GM21390 (cell line): ENCODE measurements around the gene HLA-E.
"Not testable (repeated sequence)": the region's sequence is repeated elsewhere in the genome, so short reads cannot be mapped to it uniquely, and the experiment has no call there.

Experiments
- ATAC-seq: cut with Tn5 transposase; IDR thresholded peaks from one replicate; pipeline ENCODE4 v1.9.1; 2021; ENCODE audit not compliant: unreplicated experiment

HLA-E gene

DNA sequence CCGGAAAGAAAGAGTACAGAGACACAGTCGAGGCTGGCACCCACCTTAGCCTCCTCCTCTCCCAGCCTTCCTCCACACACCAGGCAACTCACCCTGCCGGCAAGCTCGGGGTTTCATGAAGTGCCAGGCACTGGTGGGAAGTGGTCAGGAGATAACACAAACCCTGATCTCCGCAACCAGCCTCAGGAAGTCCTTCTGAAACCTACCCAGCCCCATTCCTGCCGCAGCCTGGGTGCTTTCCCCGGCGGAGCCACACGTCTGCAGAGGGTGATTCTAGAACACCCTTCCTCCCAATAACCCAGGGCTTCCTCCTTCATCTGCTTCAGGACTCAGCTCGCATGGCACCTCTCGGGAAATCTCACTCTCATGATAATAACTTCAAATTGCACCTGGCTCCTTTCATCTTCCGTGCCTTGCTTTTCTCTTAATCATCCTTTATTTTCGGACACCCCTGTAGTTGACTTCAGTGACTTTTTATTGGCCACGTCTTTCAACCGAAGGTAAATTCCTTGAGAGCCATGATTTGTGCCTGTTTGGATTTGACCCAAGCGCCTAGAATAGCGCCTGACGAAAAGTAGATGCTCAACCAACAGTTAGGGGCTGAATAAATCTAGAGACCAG lies 8.7 kb upstream of the HLA-E start:
- no peak for ATAC-seq

DNA sequence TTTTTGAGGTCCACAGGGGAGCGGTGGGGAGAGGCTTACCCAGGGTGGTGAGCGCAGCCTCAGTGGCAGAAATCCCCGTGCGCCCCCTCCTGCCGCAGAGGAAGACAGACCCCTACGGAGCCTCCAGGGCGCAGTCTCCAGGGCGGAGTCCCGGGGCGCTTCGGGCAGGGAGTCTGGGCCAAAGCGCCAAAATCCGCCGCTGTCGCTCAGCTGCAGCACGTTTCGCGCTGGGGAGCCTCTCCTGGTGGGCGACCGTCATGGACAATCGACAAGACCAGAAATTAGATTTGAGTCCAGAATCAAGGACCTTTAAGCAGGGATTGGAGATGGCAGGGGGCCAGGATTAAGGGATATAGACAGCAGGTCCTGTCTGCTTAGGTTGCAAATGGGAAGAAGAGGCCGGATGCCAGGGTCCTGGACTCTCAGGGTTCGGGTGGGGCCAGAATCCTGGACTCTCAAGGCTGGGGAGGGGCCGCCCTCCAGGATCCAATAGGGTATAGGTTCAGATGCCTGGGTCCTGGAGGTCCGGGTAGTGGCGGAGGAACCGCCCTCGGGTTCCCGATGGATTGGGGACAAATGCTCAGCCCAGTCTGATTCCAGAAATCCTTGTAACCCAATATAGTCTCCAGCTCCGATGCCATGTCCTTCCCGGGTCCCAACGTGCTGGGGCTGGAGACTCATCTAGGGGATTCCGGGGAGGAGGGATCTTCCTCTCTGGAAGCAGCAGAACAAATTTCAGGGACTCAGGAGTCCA lies 7.9 kb upstream of the HLA-E start:
- ATAC-seq, result no peak

DNA sequence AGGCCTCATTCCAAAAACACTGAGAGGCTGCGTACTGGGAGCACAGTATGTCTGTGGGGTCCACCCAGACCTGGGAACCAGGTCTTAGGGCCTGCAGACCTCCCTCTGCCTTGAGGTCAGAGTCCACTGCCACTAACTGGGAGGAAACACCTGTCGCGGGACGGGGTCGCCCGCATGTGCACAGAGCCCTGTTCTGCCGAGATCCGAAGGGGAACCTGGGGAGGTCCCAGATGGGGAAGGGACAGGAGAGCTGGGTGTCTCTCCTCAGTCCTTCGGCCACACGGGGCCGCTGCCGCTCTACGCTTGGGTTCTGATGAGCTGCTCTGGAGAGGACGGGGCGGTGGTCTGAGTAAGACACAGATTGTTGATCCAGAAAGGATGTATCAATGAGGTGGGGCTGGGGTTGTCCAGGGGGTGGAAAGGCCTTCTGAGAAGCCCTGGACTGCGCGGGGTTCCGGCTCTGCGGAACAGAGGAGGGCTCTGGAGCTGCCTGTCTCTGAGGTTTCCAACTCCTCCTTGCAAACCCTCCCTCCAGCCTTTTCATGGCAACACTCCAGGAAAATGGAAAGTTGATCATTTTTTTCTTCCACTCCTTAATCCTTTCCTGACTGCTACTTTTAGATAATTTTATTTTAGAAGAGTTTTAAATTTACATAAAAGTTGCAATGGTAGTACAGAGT lies 7.2 kb upstream of the HLA-E start:
- not testable (repeated sequence) for ATAC-seq

DNA sequence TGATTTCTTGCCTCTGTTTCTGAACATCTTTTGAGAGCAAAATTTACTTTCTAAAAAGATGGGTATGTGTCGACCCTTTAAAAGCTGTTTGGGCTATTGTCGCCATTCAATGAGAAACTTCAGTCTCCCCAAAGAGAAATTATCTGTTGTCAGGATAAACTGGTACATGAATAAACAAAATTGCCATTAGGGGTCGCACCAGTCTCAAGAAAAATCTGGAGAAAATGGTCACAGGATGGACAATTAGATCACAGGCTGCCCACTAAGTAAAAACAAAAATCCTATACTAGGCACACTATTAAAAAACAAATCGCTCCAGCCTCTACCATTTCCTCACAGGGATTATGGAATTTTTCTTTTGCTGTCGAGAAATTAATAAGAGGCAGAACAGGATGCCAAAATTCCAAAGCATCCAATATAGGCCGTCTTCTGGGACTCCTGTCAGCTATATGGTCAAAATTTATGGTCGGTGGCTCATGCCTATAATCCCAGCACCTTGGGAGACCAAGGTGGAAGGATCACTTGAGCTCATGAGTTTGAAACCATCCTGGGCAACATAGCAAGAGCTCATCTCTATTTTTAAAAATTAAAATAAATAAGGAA lies 5.5 kb upstream of the HLA-E start:
- ATAC-seq, result no peak

DNA sequence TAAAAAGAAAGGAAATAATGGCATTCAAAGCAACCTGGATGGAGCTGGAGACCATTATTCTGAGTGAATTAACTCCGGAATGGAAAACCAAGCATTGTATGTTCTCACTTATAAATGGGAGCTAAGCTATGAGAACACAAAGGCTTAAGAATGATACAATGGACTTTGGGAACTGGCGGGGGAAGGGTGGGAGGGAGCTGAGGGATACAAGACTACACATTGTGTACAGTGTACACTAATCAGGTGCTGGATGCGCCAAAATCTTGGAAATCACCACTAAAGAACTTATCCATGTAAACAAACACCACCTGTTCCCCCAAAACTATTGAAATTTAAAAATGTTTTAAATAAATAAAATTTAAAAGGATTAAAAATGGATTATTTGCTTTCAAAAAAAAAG lies 4.1 kb upstream of the HLA-E start:
- no peak for ATAC-seq

DNA sequence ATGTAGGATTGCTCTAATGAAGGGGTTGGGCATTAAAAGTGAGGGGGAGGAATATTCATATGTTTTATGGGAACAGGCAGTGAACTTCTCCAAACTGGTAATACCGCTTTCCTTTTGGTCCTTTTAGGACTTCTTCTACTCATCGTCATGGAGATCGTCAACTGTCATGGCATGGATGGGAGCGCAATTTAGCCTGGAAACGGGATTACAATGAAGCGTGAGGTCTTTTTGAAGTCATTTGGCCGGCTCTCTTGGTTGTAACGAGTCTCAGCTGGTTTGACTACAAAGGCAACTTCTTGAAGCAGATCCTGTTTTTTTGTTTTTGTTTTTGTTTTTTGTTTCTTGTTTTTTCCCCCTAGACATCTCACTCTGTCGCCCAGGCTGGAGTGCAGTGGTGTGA lies 1.4 kb upstream of the HLA-E start:
- no peak for ATAC-seq

DNA sequence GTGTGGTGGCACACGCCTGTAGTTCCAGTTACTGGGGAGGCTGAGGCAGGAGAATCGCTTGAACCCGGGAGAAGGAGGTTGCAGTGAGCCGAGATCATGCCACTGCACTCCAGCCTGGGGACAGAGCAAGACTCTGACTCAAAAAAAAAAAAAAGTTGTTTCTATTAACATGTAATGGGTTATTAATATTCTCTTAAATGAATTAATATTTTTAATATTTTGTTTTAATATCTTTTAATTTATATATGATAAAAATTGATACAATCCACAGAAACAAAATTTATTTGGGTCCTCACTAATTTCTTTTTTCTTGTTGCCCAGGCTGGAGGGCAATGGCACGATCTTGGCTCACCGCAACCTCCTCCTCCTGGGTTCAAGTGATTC lies 620 bp upstream of the HLA-E start:
- not testable (repeated sequence) for ATAC-seq

DNA sequence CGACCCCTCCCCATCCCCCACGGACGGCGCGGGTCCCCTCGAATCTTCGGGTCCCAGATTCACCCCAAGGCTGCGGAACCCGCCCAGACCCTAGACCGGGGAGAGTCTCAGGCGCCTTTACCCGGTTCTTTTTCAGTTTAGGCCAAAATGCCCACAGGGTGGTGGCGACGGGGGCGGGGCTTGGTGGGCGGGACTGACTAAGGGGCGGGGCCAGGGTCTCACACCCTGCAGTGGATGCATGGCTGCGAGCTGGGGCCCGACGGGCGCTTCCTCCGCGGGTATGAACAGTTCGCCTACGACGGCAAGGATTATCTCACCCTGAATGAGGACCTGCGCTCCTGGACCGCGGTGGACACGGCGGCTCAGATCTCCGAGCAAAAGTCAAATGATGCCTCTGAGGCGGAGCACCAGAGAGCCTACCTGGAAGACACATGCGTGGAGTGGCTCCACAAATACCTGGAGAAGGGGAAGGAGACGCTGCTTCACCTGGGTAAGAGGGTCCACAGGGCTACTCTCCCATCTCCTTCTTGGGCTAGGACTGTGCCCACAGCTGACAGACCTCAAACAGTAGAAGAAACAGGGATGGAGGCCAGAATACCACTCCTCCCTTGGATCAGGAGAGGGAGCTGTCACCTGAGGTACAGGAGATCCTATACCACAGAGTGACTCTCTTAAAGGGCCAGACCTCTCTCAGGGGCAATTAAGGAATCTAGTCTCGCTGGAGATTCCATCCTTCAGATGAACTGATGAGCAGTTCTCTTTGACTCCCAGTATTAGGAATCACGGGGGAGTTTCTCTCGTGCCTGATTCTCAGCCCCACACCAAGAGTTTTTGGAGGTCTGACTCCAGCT lies 942 bp downstream of the HLA-E start:
- no peak for ATAC-seq

DNA sequence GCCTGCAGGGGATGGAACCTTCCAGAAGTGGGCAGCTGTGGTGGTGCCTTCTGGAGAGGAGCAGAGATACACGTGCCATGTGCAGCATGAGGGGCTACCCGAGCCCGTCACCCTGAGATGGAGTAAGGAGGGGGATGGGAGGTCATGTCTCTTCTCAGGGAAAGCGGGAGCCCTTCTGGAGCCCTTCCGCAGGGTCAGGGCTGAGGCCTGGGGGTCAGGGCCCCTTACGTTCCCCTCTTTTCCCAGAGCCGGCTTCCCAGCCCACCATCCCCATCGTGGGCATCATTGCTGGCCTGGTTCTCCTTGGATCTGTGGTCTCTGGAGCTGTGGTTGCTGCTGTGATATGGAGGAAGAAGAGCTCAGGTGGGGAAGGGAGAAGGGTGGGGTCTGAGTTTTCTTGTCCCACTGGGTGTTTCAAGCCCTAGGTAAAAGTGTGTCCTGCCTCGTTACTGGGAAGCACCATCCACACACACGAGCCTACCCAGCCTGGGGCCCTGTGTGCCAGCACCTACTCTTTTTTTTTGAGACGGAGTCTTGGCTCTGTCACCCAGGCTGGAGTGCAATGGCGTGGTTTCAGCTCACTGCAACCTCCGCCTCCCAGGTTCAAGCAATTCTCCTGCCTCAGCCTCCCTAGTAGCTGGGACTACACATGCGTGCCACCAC lies 2.1 kb downstream of the HLA-E start:
- ATAC-seq, result not testable (repeated sequence)

DNA sequence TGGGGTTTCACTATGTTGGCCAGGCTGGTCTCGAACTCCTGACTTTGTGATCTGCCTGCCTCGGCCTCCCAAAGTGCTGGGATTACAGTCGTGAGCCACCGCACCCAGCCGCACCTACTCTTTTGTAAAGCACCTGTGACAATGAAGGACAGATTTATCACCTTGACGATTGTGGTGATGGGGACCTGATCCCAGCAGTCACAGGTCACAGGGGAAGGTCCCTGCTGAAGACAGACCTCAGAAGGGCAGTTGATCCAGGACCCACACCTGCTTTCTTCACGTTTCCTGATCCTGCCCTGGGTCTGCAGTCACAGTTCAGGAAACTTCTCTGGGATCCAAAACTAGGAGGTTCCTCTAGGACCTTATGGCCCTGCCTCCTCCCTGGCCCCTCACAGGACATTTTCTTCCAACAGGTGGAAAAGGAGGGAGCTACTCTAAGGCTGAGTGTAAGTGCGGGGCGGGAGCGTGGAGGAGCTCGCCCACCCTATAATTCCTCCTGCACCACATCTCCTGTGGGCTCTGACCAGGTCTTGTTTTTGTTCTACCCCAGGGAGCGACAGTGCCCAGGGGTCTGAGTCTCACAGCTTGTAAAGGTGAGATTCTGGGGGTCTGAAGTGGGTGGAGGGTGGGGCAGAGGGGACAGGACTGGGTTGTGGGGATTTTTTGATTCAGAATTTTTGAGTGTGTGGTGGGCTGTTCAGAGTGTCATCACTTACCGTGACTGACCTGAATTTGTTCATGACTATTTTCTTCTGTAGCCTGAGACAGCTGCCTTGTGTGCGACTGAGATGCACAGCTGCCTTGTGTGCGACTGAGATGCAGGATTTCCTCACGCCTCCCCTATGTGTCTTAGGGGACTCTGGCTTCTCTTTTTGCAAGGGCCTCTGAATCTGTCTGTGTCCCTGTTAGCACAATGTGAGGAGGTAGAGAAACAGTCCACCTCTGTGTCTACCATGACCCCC lies 3.0 kb downstream of the HLA-E start:
- ATAC-seq, result no peak

DNA sequence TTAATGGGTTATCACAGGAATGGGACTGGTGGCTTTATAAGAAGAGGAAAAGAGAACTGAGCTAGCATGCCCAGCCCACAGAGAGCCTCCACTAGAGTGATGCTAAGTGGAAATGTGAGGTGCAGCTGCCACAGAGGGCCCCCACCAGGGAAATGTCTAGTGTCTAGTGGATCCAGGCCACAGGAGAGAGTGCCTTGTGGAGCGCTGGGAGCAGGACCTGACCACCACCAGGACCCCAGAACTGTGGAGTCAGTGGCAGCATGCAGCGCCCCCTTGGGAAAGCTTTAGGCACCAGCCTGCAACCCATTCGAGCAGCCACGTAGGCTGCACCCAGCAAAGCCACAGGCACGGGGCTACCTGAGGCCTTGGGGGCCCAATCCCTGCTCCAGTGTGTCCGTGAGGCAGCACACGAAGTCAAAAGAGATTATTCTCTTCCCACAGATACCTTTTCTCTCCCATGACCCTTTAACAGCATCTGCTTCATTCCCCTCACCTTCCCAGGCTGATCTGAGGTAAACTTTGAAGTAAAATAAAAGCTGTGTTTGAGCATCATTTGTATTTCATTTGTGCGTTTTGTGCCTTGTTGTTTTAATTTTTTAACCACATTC lies 4.4 kb downstream of the HLA-E start:
- ATAC-seq, result no peak

DNA sequence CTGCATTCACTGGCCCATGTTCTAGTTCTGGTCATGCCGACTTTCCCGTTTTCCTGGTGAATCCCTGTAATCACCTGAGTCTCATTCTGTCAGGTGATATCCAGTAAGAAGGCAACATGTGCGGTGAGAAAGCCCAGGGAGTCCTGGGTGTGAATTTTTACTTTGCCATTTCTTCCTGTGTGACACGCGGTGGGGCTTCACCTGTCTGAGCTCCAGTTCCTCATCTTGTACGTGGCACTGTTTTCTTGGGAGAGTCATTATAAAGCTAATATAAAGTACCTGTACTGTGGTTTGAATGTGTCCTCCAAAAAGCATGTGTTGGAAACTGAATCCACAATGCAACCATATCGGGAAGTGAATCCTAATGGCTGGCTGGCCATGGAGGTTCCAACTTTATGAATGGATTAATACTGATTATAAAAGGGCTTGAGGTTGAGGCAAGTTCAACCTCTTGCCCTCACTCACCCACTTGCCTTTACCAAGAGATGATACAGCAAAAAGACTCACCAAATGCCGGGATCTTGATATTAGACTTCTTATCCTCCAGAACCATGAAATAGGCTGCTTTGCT lies 5.1 kb downstream of the HLA-E start:
- ATAC-seq, result no peak

DNA sequence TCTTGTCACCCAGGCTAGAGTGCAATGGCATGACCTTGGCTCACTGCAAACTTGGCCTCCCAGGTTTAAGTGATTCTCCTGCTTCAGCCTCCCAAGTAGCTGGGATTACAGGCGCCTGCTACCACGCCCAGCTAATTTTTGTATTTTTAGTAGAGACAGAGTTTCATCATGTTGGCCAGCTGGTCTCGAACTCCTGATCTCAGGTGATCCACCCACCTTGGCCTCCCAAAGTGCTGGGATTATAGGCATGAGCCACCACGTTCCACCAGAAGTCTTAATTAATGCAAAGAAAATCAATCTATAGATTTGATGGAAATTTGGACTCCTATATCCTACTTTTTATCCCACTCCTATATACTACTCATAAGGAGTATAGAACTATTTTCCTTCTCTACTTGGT lies 5.8 kb downstream of the HLA-E start:
- ATAC-seq, result not testable (repeated sequence)

DNA sequence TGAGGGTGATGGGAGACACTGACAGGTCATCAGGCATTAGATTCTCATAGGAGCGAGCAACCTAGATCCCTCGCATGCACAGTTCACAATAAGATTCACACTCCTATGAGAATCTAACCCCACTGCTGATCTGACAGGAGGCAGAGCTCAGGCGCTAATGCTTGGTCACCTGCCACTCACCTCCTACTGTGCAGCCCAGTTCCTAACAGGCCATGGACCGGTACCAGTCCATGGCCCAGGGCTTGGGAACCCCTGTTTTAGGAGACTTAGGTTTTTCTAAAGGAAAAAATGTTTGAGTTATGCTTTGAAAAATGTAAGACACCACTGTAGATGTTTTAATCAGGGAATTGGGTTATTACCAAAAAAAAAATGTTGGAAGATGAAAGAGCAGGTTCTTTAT lies 6.7 kb downstream of the HLA-E start:
- ATAC-seq, result no peak

DNA sequence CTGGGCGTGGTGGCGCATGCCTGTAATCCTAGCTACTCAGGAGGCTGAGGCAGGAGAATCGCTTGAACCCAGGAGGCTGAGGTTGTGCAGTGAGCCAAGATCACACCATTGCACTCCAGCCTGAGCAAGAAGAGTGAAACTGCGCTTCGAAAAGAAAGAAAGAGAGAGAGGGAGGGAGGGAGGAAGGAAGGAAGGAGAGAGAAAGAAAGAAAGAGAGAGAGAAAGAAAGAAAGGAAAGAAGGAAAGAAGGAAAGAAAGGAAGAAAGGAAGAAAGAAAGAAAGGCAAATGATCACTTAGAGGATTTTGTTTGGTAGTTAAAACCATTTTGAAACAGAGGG lies 7.9 kb downstream of the HLA-E start:
- not testable (repeated sequence) for ATAC-seq

DNA sequence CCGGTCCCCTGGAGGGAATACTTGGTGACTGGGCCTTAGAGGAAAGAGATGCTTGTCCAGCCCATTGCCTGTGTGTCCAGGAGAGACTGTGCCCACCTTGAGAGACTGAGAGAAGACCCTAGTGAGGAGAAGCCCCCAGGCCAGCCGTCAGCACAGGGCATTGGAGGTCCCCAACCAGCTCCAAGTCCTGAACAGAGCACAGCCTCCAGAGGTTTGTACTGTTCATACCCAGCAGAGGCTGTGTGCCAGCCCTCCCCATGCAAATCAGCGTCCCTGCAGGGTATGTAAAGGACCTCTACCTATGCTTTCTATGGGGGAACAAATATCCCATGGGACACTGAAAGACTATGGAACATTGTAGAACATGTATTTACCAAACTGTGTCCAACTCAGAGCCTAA lies 8.4 kb downstream of the HLA-E start:
- ATAC-seq, result no peak

DNA sequence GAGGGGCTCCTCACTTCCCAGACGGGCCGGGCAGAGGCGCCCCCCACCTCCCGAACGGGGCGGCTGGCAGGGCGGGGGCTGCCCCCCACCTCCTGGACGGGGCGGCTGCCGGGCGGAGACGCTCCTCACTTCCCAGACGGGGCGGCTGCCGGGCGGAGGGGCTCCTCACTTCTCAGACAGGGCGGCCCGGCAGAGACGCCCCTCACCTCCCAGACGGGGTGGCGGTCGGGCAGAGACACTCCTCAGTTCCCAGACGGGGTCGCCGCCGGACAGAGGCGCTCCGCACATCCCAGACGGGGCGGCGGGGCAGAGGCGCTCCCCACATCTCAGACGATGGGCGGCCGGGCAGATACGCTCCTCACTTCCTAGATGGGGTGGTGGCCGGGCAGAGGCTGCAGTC lies 9.4 kb downstream of the HLA-E start:
- ATAC-seq, result not testable (repeated sequence)

DNA sequence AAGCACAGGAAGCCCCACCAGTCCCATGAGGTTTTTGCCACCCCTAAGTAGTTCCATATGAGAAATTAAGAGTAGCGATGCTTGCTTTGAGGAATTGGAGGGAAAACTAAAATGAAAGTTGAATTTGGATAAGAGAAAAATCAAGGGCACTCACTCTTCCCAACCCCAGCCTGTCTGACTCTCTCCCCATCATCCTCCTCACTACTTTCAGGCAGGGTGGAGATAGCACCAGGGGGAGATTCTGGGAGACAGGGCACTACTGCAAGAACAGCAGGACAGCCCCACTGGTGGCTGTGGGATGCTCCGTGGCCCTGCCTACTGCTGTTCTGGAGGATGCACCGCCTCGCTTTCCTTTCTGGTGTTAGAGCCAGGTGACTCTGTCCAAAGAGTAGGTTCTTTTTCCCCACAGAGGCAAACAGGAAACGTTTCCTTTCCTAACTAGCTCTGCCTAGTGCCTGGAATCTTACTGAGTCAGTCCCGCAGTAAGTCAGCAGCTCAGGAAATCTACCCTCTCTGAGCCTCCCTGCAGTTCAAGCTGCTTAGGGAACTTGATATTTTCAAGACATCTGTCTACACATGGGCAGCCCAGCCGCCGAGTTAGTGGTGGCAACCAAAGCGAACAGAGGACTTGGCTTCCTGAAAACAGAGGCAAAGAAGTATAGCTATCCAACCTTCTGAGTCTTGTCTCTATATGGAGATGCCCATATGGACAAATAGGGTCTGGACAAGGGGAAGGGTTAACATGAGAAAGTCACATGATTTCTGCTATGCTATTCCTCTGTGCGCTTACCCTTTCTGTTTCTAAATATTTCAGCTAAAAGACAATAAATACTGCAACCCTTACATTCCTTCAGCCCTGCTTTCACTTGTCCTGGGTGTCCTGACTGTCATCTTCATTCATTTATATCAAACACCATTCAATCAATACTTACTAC lies 11.4 kb downstream of the HLA-E start:
- ATAC-seq, result no peak
